Measurements from ENCODE around the gene DSC1.

Gene DSC1

DNA sequence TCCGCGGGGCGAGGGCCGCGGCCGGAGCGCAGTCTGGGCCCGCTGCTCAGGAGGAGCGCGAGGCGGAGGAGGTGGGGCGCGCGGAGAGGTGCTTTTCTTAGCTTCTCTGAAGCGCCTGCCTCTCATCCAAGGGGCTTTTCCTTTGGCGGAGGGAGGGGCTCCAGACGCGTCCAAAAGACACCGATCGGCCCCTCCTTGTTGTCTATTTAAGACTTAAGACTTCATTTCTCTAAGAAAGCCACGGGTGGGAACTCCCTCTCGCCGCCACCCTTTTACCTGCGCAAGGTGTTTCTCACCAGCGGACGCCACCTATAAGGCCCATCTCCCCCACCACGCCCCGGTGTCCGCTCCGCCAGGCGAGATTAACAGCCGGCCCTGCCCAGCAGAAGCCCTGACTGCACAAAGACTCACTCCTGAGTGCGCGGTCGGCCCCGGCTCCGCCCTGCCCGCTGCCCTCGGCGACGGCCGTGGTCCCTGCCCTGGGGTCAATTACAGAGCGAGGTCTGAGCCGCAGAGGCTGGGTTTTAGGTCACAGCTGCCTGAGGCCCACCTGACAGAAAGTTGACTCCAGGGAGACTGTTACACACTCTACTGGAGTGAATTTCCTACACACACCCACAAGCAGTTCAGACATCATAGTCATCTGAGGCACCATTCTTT is 60.5 kb downstream of the DSC1 start, which contains the start of gene DSC2:
Gene DSC2 (minus strand): TSS at position 397 of the 660 bp plus-strand sequence. CDS start 450 bp downstream, outside the sequence.
- DNase-seq, result no peak

DNA sequence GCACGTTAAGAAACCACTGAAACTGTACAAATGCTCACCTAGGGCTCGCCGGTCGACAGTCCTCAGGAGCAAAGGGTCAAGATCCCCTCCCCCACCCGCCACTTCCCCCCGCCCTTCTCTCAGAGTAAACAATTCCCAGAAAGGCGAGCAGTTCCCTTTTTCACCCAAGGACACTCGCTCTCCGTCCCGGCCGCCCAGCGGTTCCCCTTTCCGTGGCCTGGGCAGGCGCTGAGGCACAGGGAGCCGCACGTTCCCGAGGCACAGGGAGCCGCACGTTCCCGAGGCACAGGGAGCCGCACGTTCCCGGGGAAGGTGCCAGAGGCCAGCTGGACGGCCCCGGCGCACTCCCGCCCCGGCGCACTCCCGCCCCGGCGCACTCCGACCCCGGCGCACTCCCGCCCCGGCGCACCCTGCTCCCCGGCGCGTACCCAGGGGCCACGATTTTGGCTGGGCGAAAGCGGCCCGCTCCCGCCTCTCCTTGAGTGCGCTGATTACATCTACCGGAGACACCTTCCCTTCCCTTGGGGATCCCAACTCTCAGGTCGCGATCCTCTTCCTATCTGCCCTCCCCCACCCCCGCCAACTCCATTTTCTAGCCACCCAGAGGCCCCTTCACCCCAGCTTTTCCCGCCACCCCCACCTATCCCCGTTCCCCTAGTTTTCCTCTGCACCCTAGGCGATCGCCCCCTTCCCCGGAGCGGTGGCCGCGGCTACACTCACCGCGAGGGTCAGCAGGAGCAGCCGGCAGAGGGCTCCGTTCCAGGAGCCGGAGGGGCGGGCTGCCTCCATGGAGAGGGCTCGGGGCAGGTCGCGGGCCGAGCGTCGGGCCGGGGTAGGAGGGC is 61.3 kb downstream of the DSC1 start:
- DNase-seq, result no peak

DNA sequence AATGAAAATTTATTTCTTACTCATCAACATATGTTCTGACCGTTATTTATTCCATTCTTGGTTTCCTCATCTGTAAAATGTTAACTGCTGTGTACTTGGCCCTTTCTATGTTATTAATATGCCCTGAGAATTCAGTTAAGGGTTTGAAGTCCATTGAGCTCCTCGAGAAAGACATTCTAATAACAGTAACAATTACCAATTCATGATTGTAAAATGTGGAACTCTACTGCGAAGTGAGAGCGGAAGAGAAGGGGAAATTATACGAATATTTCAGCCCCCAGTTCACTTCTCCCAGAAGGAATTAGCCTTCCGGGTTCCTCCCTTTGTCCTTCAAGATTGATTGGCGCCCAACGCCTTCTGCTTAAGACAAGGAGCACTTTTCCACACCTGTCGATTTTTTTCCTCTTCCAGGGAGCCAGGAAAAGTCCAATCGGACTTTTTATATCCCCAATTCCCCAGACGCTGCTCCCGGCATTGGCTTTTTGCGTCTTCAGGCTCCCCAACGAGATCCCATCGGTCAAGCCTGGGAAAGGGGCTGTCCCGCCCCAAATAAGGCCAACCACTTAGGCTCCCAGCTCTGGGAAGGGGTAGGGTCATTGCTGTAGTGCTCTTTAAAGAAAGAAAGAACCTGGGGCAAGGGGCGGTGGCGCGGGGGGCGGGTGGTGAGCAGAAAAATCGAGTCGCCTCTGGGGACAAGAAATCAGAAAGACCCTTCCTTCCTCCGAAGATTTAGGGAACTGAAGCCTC is 62.0 kb downstream of the DSC1 start:
- DNase-seq, result no peak

DNA sequence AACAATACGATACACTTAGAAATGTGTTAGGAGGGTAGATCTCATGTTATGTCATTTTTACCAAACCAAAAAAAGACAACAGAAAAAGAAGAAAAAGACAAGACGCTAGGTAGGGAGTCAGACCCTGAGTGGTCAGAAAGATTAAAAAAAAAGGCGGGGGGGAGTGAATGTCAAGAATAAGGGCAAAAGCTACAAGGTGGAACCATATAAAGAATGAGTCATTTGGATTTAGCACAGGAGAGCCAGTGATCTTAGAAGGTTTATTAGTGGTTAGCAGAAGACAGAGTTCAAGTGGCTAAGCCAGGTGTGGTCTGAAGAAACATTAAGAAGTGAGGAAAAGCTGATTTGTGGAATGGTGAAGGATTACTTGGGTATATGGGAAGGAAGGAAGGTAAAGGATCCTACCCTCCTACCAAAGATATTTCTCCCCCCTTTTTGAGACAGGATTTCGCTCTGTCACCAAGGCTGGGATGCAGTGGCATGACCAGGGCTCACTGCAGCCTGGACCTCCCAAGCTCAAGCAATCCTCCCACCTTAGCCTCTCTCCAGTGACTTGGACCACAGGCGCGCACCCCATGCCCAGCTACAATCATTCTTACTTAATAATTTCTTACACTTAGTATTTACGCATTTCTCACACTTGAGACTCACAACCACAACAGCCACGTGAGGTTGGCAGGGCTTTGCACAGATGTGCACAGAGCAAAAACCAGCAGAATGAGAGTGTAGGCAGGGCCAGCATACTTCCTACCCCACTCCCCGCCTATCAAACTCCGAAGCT is 63.0 kb downstream of the DSC1 start:
- no peak for DNase-seq

GRCh38 chr18:31098878-31099277 is 63.8 kb downstream of the DSC1 start:
- no peak for DNase-seq

DNA sequence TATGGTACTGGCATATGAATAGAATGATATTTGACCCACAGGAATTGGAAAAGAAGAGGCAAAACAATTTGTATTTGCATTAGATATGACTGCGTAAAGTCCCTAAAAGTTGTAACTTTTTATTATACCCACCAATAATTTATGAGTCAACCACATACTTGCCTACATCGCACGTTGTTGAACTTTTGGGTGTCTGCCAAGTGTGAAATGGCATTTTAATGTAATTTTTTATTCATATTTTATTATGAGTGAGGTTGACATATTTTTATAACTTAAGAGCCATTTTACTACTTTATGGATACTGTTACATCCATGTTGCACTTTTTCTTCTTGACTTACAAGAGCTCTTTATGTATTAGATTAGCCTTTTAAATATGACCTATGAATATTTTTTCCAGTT is 65.0 kb downstream of the DSC1 start:
- no peak for DNase-seq

GRCh38 chr18:31093880-31094279 is 68.8 kb downstream of the DSC1 start:
- no peak for DNase-seq

DNA sequence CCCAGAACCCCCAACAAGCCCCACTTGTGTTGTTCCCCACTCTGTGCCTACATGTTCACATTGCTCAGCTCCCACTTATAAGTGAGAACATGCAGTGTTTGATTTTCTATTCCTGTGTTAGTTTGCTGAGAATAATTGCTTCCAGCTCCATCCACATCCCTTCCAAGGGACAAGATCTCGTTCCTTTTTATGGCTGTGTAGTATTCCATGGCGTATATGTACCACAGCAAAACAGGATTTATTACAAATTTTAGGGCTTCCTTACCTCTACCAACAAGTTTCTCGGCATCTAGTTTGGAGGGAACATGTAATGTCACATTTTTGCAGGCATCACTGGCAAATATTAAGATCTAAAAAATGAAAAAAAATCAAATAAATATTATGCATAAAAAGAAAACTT is 69.4 kb downstream of the DSC1 start:
- DNase-seq, result no peak

- no peak for DNase-seq
Measured at GRCh38 chr18:31091350-31091749, 71.3 kb downstream of the DSC1 start.

DNA sequence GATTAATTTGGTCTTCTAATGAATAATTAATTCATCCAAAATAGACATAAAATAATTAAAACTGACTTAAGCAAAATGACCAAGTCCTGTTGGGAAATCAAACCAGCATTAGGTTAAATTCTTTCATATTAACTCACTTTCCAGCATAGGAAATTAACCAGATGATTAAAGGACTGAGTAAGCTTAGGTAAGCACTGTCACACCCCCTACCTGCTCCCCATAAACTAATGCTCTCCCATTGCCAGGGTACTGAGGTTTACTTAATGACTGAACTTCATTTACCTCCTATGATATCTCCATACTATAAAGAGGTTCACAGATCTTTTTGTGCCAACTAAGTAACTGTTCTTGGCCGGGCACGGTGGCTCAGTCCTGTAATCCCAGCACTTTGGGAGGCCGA is 74.1 kb downstream of the DSC1 start:
- no peak for DNase-seq

DNA sequence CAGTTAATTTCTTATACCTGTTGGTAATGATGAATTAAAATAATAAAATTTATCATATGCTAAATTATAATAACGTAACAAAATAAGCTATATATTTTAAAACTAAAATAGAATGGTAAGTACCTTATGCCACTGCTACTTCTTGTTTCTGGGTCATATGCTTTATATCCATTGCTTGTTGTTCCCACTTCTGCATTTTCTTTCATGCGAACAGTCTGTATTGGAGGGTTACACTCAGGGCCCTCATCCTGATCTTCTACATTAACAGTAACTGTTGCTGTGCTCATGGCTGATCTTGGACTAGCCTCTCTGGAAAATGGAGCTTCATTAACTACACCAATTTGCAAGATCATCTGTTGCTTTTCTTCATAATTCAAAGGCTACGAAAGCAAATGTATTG is 82.7 kb downstream of the DSC1 start:
- DNase-seq, result no peak
